Measurements from ENCODE around the gene RCAN1.

GRCh38 chr21:34617753-34618339, 2.9 kb upstream of the RCAN1 start:
- TF ChIP-seq CTCF (optimal IDR thresholded peaks at IDR 0.05 in 1 of 3, IDR thresholded peaks at IDR 0.05 in 1 of 3, conservative IDR thresholded peaks at IDR 0.05 in 1 of 3; ENCODE audit: extremely low read depth in 1 of 3, insufficient read depth in 2 of 3, low read length in 3 of 3) = no peak
- no peak for TF ChIP-seq EZH2 (IDR thresholded peaks at IDR 0.05; ENCODE audit: low read length)
